HepG2 (cell line): ENCODE measurements around the gene GNMT. TPM values are rescaled to one million over a fixed set of nuclear protein-coding genes. Genes with fewer than 3 reads are reported as not detected.
A peak's percentile ranks its signal among the peaks of the same experiment; 100 is the strongest.

Experiments
- CREB1 ChIP-seq, 2 experiments: fragments of 450-650 bp in 1 of 2; IDR thresholded peaks; 2 replicates each; pipeline ENCODE4 v1.6.1; 2016 to 2017; ENCODE audit warnings: control low read depth in 1 of 2, mild to moderate bottlenecking in 1 of 2, missing compliant biosample characterization in 1 of 2, missing genetic modification characterization in 1 of 2
- MZF1 ChIP-seq: sonication (generic); formaldehyde crosslinking; IDR thresholded peaks from 2 replicates; pipeline ENCODE4 v1.8.1; 2023; ENCODE audit warnings: mild to moderate bottlenecking, missing genetic modification reagents, borderline replicate concordance
- NFYC ChIP-seq: IDR thresholded peaks from 2 replicates; pipeline ENCODE4 v1.6.1; 2016; ENCODE audit warnings: missing genetic modification reagents, missing compliant biosample characterization
- NR1H2 ChIP-seq: sonication (generic); formaldehyde crosslinking; IDR thresholded peaks from 2 replicates; pipeline ENCODE4 v1.8.1; 2022; ENCODE audit warnings: low read depth, missing genetic modification reagents, borderline replicate concordance
- ZNF383 ChIP-seq: sonication (generic); formaldehyde crosslinking; IDR thresholded peaks from 2 replicates; pipeline ENCODE4 v1.4.0; 2020; ENCODE audit warnings: missing genetic modification reagents, mild to moderate bottlenecking, borderline replicate concordance
- ZNF501 ChIP-seq: sonication (generic); formaldehyde crosslinking; IDR thresholded peaks from 2 replicates; pipeline ENCODE4 v1.5.1; 2020; ENCODE audit warnings: mild to moderate bottlenecking, moderate library complexity, missing genetic modification reagents
- ZNF720 ChIP-seq: sonication (generic); formaldehyde crosslinking; IDR thresholded peaks from 2 replicates; pipeline ENCODE4 v1.4.0; 2020; ENCODE audit warnings: missing genetic modification reagents
- polyA plus RNA-seq, 8 experiments: library from polyadenylated mRNA; depleted of rRNA in 3 of 8; stranded (reverse) in 7 of 8; unstranded in 1 of 8; fragments of >200 nt; fragmentation: Illumina TruSeq in 4 of 8; extraction: Trizol in 4 of 8; gene quantifications; 2 replicates each; pipeline versions ENCODE4 v1.2.1 to v1.2.3, GENCODE V29; 2011 to 2016; ENCODE audit warnings: low read depth in 4 of 8, missing spikeins in 1 of 8, mixed read lengths in 1 of 8; ENCODE audit not compliant: insufficient read depth in 1 of 8
- total RNA-seq, 5 experiments: library from RNA; depleted of rRNA; stranded (reverse); fragments of >200 nt; fragmentation: Illumina TruSeq; extraction: Trizol; gene quantifications; 2 replicates each; pipeline ENCODE4 v1.2.3, GENCODE V29; 2016; ENCODE audit warnings: low read depth in 1 of 5
- TF ChIP-seq, protein P1 (sequence below): sonication (generic); formaldehyde crosslinking; IDR thresholded peaks from 2 replicates; pipeline ENCODE4 v1.4.0; 2020; ENCODE audit warnings: mild to moderate bottlenecking, missing genetic modification reagents
- TF ChIP-seq, protein P2 (sequence below): sonication (generic); formaldehyde crosslinking; IDR thresholded peaks from 2 replicates; pipeline ENCODE4 v1.9.0; 2021; ENCODE audit warnings: missing genetic modification reagents, borderline replicate concordance
- TF ChIP-seq, protein P3 (sequence below): IDR thresholded peaks from 2 replicates; pipeline ENCODE4 v1.6.1; 2016; ENCODE audit warnings: low read depth, borderline replicate concordance
- TF ChIP-seq, protein P4 (sequence below): sonication (generic); formaldehyde crosslinking; IDR thresholded peaks from 2 replicates; pipeline ENCODE4 v1.5.0; 2020; ENCODE audit warnings: missing genetic modification reagents
- TF ChIP-seq, protein P5 (sequence below): IDR thresholded peaks from 2 replicates; pipeline ENCODE4 v1.6.1; 2016; ENCODE audit warnings: missing genetic modification reagents, missing compliant biosample characterization
- TF ChIP-seq, protein P6 (sequence below): sonication (generic); formaldehyde crosslinking; conservative IDR thresholded peaks from 2 replicates; pipeline ENCODE4 v1.4.0; 2020; ENCODE audit warnings: missing genetic modification reagents
- TF ChIP-seq, protein P7 (sequence below): sonication (generic); formaldehyde crosslinking; IDR thresholded peaks from 2 replicates; pipeline ENCODE4 v1.4.0; 2020; ENCODE audit warnings: missing genetic modification reagents
- TF ChIP-seq, protein P8 (sequence below): sonication (generic); formaldehyde crosslinking; IDR thresholded peaks from 2 replicates; pipeline ENCODE4 v1.8.1; 2022; ENCODE audit warnings: low read depth, mild to moderate bottlenecking, missing genetic modification reagents

GNMT gene
- total and polyA plus RNA-seq, 2 of the 13 experiments (the other 11 are each of a cell fraction or from before 2014, with no cell fraction given) = 2.8 to 7.0 TPM

DNA sequence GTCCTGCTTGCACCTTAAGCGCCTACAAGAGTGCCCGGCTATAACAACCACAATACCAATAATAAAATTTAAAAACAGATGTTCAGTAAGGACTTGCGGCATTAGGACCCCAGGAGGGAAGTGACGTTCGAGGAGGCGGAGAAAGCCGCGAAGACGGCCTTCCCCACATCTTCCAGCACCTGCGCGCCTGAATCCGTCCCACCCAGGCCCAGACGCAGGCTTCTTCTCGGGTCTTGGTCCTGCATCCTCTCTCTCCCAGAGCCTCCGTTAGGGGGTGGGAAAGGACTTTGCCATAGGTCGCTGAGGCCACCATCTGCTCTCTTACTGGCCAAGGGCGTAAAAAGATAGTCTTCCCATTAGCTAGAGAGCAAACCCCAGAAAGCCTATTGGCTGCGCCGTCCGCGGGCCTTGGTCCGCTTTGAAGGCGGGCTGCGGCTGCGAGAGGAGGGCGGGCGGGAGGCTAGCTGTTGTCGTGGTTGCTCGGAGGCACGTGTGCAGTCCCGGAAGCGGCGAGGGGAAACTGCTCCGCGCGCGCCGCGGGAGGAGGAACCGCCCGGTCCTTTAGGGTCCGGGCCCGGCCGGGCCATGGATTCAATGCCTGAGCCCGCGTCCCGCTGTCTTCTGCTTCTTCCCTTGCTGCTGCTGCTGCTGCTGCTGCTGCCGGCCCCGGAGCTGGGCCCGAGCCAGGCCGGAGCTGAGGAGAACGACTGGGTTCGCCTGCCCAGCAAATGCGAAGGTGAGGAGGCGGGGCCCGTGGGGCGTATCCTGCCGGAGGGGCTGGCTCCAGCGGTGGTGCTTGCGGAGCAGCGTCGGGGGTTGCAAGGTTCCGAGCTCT, 31.4 kb upstream of the GNMT start, which contains the start of gene CNPY3 (continued):
- TF ChIP-seq, protein P1, sequence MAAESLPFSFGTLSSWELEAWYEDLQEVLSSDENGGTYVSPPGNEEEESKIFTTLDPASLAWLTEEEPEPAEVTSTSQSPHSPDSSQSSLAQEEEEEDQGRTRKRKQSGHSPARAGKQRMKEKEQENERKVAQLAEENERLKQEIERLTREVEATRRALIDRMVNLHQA = no peak
- TF ChIP-seq MZF1 (CRISPR knock-in tag) (no peak), ZNF501 (CRISPR knock-in tag) (peak; percentile 99), CREB1 (IDR thresholded peaks at IDR 0.05) (peak; percentile 61), CREB1 (CRISPR knock-in tag; IDR thresholded peaks at IDR 0.05) (peak; percentile 88), NR1H2 (CRISPR knock-in tag) (no peak), ZNF383 (CRISPR knock-in tag) (0 out of 2 replicates have a peak, but pooled peaks have one; percentile 74), ZNF720 (CRISPR knock-in tag) (no peak), NFYC (CRISPR knock-in tag) (peak; percentile 98)
- TF ChIP-seq, protein P2, sequence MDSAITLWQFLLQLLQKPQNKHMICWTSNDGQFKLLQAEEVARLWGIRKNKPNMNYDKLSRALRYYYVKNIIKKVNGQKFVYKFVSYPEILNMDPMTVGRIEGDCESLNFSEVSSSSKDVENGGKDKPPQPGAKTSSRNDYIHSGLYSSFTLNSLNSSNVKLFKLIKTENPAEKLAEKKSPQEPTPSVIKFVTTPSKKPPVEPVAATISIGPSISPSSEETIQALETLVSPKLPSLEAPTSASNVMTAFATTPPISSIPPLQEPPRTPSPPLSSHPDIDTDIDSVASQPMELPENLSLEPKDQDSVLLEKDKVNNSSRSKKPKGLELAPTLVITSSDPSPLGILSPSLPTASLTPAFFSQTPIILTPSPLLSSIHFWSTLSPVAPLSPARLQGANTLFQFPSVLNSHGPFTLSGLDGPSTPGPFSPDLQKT = no peak; the same call in 1 of the 2 replicates
- TF ChIP-seq, protein P3, sequence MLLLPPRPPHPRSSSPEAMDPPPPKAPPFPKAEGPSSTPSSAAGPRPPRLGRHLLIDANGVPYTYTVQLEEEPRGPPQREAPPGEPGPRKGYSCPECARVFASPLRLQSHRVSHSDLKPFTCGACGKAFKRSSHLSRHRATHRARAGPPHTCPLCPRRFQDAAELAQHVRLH (CRISPR knock-in tag) = peak; percentile 98
- TF ChIP-seq, protein P4, sequence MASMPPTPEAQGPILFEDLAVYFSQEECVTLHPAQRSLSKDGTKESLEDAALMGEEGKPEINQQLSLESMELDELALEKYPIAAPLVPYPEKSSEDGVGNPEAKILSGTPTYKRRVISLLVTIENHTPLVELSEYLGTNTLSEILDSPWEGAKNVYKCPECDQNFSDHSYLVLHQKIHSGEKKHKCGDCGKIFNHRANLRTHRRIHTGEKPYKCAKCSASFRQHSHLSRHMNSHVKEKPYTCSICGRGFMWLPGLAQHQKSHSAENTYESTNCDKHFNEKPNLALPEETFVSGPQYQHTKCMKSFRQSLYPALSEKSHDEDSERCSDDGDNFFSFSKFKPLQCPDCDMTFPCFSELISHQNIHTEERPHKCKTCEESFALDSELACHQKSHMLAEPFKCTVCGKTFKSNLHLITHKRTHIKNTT (CRISPR knock-in tag) = no peak
- TF ChIP-seq, protein P5, sequence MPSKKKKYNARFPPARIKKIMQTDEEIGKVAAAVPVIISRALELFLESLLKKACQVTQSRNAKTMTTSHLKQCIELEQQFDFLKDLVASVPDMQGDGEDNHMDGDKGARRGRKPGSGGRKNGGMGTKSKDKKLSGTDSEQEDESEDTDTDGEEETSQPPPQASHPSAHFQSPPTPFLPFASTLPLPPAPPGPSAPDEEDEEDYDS (CRISPR knock-in tag) = peak; percentile 64; the same call in 1 of the 2 replicates
- TF ChIP-seq, protein P6, sequence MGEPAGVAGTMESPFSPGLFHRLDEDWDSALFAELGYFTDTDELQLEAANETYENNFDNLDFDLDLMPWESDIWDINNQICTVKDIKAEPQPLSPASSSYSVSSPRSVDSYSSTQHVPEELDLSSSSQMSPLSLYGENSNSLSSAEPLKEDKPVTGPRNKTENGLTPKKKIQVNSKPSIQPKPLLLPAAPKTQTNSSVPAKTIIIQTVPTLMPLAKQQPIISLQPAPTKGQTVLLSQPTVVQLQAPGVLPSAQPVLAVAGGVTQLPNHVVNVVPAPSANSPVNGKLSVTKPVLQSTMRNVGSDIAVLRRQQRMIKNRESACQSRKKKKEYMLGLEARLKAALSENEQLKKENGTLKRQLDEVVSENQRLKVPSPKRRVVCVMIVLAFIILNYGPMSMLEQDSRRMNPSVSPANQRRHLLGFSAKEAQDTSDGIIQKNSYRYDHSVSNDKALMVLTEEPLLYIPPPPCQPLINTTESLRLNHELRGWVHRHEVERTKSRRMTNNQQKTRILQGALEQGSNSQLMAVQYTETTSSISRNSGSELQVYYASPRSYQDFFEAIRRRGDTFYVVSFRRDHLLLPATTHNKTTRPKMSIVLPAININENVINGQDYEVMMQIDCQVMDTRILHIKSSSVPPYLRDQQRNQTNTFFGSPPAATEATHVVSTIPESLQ (CRISPR knock-in tag) = no peak; the same call in 1 of the 2 replicates
- TF ChIP-seq, protein P7, sequence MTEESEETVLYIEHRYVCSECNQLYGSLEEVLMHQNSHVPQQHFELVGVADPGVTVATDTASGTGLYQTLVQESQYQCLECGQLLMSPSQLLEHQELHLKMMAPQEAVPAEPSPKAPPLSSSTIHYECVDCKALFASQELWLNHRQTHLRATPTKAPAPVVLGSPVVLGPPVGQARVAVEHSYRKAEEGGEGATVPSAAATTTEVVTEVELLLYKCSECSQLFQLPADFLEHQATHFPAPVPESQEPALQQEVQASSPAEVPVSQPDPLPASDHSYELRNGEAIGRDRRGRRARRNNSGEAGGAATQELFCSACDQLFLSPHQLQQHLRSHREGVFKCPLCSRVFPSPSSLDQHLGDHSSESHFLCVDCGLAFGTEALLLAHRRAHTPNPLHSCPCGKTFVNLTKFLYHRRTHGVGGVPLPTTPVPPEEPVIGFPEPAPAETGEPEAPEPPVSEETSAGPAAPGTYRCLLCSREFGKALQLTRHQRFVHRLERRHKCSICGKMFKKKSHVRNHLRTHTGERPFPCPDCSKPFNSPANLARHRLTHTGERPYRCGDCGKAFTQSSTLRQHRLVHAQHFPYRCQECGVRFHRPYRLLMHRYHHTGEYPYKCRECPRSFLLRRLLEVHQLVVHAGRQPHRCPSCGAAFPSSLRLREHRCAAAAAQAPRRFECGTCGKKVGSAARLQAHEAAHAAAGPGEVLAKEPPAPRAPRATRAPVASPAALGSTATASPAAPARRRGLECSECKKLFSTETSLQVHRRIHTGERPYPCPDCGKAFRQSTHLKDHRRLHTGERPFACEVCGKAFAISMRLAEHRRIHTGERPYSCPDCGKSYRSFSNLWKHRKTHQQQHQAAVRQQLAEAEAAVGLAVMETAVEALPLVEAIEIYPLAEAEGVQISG (CRISPR knock-in tag) = peak; percentile 93
- TF ChIP-seq, protein P8, sequence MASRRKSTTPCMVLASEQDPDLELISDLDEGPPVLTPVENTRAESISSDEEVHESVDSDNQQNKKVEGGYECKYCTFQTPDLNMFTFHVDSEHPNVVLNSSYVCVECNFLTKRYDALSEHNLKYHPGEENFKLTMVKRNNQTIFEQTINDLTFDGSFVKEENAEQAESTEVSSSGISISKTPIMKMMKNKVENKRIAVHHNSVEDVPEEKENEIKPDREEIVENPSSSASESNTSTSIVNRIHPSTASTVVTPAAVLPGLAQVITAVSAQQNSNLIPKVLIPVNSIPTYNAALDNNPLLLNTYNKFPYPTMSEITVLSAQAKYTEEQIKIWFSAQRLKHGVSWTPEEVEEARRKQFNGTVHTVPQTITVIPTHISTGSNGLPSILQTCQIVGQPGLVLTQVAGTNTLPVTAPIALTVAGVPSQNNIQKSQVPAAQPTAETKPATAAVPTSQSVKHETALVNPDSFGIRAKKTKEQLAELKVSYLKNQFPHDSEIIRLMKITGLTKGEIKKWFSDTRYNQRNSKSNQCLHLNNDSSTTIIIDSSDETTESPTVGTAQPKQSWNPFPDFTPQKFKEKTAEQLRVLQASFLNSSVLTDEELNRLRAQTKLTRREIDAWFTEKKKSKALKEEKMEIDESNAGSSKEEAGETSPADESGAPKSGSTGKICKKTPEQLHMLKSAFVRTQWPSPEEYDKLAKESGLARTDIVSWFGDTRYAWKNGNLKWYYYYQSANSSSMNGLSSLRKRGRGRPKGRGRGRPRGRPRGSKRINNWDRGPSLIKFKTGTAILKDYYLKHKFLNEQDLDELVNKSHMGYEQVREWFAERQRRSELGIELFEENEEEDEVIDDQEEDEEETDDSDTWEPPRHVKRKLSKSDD = peak; percentile 66
